OCI-LY1 (cell line): ENCODE data around the gene MPV17L2.

Experiments used
- EZH2 ChIP-seq: fragments of 200-600 bp; sonication (generic), shearing (Covaris generic); IDR thresholded peaks from 2 replicates; pipeline ENCODE4 v1.8.0; 2017; ENCODE audit warnings: borderline replicate concordance, mixed run types, mild to moderate bottlenecking, antibody characterized with exemption, low read length, moderate library complexity, mixed read lengths
- TF ChIP-seq, protein P1 (sequence below): fragments of 200-600 bp; sonication (generic), shearing (Covaris generic); IDR thresholded peaks from 2 replicates; pipeline ENCODE4 v1.5.1; 2017; ENCODE audit warnings: mild to moderate bottlenecking, antibody characterized with exemption, low read length, moderate library complexity, mixed read lengths

DNA sequence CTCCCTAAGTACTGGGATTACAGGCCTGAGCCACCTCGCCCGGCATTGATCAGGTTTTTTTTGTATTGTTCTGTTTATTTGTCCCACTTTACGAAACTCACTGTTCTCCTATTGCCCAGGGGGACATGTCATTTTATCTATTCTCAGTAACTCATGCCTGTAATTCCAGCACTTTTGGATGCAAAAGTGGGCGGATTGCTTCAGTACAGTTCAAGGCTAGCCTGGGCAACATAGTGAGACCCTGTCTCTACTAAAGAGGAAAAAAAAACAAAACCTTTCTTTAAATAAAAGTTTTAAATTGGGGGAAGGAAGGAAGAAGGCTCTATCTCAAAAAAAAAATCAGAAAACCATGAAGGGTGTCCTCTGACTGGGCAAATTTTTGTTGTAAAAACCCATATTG, 2.7 kb upstream of the MPV17L2 start:
- TF ChIP-seq, protein P1, sequence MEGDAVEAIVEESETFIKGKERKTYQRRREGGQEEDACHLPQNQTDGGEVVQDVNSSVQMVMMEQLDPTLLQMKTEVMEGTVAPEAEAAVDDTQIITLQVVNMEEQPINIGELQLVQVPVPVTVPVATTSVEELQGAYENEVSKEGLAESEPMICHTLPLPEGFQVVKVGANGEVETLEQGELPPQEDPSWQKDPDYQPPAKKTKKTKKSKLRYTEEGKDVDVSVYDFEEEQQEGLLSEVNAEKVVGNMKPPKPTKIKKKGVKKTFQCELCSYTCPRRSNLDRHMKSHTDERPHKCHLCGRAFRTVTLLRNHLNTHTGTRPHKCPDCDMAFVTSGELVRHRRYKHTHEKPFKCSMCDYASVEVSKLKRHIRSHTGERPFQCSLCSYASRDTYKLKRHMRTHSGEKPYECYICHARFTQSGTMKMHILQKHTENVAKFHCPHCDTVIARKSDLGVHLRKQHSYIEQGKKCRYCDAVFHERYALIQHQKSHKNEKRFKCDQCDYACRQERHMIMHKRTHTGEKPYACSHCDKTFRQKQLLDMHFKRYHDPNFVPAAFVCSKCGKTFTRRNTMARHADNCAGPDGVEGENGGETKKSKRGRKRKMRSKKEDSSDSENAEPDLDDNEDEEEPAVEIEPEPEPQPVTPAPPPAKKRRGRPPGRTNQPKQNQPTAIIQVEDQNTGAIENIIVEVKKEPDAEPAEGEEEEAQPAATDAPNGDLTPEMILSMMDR = no peak
- no peak for TF ChIP-seq EZH2
